Measurements from ENCODE around the gene LCE1F.

LCE1F gene

GRCh38 chr1:152776361-152776760 lies 1.4 kb downstream of the LCE1F start:
- DNase-seq (ENCODE audit: low spot score) = no peak

GRCh38 chr1:152777510-152778137 lies 2.7 kb downstream of the LCE1F start:
- no peak for DNase-seq (ENCODE audit: low spot score)

- peak; percentile 0 for DNase-seq (ENCODE audit: low spot score)
Measured at GRCh38 chr1:152783095-152783494, 8.2 kb downstream of the LCE1F start.

GRCh38 chr1:152786077-152786476 lies 11.1 kb downstream of the LCE1F start, which contains the start of gene LCE1E:
LCE1E (plus strand) TSS chr1:152786257; CDS start chr1:152787300, 1,043 bp downstream.
- DNase-seq (ENCODE audit: low spot score) = peak; percentile 0

- DNase-seq (ENCODE audit: low spot score) = no peak
Measured at GRCh38 chr1:152795686-152796085, 20.7 kb downstream of the LCE1F start.

- no peak for DNase-seq (ENCODE audit: low spot score)
Measured at GRCh38 chr1:152796421-152796820, 21.5 kb downstream of the LCE1F start, which contains the start of gene LCE1D. LCE1D (plus strand) TSS chr1:152796721; CDS start chr1:152797795, 1,074 bp downstream.

GRCh38 chr1:152801333-152801732 lies 26.4 kb downstream of the LCE1F start:
- DNase-seq (ENCODE audit: low spot score) = no peak

- DNase-seq (ENCODE audit: low spot score) = no peak
Measured at GRCh38 chr1:152806576-152806975, 31.6 kb downstream of the LCE1F start, which contains the start of gene LCE1C. LCE1C (minus strand) TSS chr1:152806651; CDS start chr1:152805478, 1,173 bp downstream.

- no peak for DNase-seq (ENCODE audit: low spot score)
Measured at GRCh38 chr1:152811050-152811449, 36.1 kb downstream of the LCE1F start.

- DNase-seq (ENCODE audit: low spot score) = no peak
Measured at GRCh38 chr1:152811671-152812070, 36.7 kb downstream of the LCE1F start, which contains the start of gene LCE1B. LCE1B (plus strand) TSS chr1:152811971; CDS start chr1:152812447, 476 bp downstream.

- no peak for DNase-seq (ENCODE audit: low spot score)
Measured at GRCh38 chr1:152817309-152817708, 42.4 kb downstream of the LCE1F start.

- no peak for DNase-seq (ENCODE audit: low spot score)
Measured at GRCh38 chr1:152823294-152823693, 48.4 kb downstream of the LCE1F start.

GRCh38 chr1:152824964-152825363 lies 50.0 kb downstream of the LCE1F start:
- no peak for DNase-seq (ENCODE audit: low spot score)
